Measurements from ENCODE around the gene TRAPPC5. TPM values are rescaled to one million over a fixed set of nuclear protein-coding genes. Genes with fewer than 3 reads are reported as not detected.
A peak's percentile ranks its signal among the peaks of the same experiment; 100 is the strongest.

Gene TRAPPC5
- total RNA-seq, 1 experiment from 2014 or later: 124 TPM

DNA sequence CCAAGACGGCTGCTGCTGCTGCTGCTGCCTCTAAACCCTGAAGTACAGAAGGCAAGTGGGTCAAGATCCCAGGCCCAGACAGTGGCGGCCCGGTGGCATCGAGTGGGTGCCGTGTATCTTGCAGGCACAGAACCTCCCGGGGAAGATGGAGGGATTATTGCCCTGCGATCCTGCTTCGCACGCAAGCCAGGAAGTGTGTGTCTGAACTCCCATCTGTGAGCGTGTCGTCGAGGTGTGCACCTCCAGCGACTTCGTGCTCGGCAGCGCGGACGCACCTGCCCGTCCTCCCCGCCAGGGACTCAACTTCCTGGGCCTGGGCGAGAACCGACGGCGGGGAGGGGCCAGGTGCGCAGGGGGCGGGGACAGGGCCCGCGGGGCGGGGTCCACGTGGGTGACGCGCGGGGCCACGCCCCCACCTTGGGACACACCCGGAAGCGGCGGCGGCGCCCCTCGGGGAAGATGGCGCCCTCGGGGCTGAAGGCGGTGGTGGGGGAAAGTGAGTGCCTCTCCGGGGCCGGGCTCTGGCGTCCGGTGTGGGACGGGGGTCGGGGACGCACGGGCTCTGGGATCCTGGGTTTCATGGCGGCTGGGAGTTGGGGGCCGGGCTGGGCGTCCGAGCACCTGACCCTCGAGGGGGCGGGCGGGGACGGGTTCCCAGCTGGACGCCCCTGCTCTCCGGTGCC lies 43.8 kb upstream of the TRAPPC5 start, which contains the start of gene STXBP2 (continued):
- TF ChIP-seq, protein P1, sequence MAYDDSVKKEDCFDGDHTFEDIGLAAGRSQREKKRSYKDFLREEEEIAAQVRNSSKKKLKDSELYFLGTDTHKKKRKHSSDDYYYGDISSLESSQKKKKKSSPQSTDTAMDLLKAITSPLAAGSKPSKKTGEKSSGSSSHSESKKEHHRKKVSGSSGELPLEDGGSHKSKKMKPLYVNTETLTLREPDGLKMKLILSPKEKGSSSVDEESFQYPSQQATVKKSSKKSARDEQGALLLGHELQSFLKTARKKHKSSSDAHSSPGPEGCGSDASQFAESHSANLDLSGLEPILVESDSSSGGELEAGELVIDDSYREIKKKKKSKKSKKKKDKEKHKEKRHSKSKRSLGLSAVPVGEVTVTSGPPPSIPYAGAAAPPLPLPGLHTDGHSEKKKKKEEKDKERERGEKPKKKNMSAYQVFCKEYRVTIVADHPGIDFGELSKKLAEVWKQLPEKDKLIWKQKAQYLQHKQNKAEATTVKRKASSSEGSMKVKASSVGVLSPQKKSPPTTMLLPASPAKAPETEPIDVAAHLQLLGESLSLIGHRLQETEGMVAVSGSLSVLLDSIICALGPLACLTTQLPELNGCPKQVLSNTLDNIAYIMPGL (CRISPR knock-in tag; IDR thresholded peaks at IDR 0.05): peak; percentile 92
- TF ChIP-seq JAZF1 (CRISPR knock-in tag; IDR thresholded peaks at IDR 0.05): no peak
- peak; percentile 91 for TF ChIP-seq ATF2 (CRISPR knock-in tag; IDR thresholded peaks at IDR 0.05; ENCODE audit: borderline replicate concordance, low read depth)
- TF ChIP-seq ARID4B (CRISPR knock-in tag; IDR thresholded peaks at IDR 0.05; ENCODE audit: borderline replicate concordance): 0 out of 2 replicates have a peak, but pooled peaks have one; percentile 33
- TF ChIP-seq, protein P2, sequence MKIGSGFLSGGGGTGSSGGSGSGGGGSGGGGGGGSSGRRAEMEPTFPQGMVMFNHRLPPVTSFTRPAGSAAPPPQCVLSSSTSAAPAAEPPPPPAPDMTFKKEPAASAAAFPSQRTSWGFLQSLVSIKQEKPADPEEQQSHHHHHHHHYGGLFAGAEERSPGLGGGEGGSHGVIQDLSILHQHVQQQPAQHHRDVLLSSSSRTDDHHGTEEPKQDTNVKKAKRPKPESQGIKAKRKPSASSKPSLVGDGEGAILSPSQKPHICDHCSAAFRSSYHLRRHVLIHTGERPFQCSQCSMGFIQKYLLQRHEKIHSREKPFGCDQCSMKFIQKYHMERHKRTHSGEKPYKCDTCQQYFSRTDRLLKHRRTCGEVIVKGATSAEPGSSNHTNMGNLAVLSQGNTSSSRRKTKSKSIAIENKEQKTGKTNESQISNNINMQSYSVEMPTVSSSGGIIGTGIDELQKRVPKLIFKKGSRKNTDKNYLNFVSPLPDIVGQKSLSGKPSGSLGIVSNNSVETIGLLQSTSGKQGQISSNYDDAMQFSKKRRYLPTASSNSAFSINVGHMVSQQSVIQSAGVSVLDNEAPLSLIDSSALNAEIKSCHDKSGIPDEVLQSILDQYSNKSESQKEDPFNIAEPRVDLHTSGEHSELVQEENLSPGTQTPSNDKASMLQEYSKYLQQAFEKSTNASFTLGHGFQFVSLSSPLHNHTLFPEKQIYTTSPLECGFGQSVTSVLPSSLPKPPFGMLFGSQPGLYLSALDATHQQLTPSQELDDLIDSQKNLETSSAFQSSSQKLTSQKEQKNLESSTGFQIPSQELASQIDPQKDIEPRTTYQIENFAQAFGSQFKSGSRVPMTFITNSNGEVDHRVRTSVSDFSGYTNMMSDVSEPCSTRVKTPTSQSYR (CRISPR knock-in tag; IDR thresholded peaks at IDR 0.05): peak; percentile 97
- peak; percentile 73; the same call in 1 of the 2 replicates for TF ChIP-seq ZNF121 (CRISPR knock-in tag; IDR thresholded peaks at IDR 0.05)
- no peak for TF ChIP-seq EMX1 (CRISPR knock-in tag; IDR thresholded peaks at IDR 0.05)
- TF ChIP-seq CREB1 (CRISPR knock-in tag; IDR thresholded peaks at IDR 0.05): peak; percentile 96
- TF ChIP-seq GTF2I (CRISPR knock-in tag; conservative IDR thresholded peaks at IDR 0.05): no peak
- TF ChIP-seq, protein P3, sequence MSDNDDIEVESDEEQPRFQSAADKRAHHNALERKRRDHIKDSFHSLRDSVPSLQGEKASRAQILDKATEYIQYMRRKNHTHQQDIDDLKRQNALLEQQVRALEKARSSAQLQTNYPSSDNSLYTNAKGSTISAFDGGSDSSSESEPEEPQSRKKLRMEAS (CRISPR knock-in tag; IDR thresholded peaks at IDR 0.05): peak; percentile 100
- TF ChIP-seq PRDM15 (CRISPR knock-in tag; IDR thresholded peaks at IDR 0.05): peak; percentile 62
- peak; percentile 98 for TF ChIP-seq FOXP1 (CRISPR knock-in tag; IDR thresholded peaks at IDR 0.05; ENCODE audit: borderline replicate concordance)
- peak; percentile 79 for TF ChIP-seq ZNF317 (CRISPR knock-in tag; IDR thresholded peaks at IDR 0.05; ENCODE audit: borderline replicate concordance, low read depth)
- peak; percentile 97 for TF ChIP-seq SMAD3 (CRISPR knock-in tag; IDR thresholded peaks at IDR 0.05; ENCODE audit: borderline replicate concordance)
- no peak for TF ChIP-seq ZNF416 (CRISPR knock-in tag; IDR thresholded peaks at IDR 0.05)
- TF ChIP-seq SP1 (CRISPR knock-in tag; conservative IDR thresholded peaks at IDR 0.05): peak; percentile 89
- TF ChIP-seq MYBL2 (CRISPR knock-in tag; IDR thresholded peaks at IDR 0.05): peak; percentile 96
- peak; percentile 76 for TF ChIP-seq ZNF263 (CRISPR knock-in tag; IDR thresholded peaks at IDR 0.05; ENCODE audit: low read depth)
- peak; percentile 80 for TF ChIP-seq NR2C2 (CRISPR knock-in tag; IDR thresholded peaks at IDR 0.05)
- TF ChIP-seq ZBTB21 (CRISPR knock-in tag; IDR thresholded peaks at IDR 0.05; ENCODE audit: borderline replicate concordance): peak; percentile 92; the same call in 1 of the 2 replicates
- TF ChIP-seq, protein P4, sequence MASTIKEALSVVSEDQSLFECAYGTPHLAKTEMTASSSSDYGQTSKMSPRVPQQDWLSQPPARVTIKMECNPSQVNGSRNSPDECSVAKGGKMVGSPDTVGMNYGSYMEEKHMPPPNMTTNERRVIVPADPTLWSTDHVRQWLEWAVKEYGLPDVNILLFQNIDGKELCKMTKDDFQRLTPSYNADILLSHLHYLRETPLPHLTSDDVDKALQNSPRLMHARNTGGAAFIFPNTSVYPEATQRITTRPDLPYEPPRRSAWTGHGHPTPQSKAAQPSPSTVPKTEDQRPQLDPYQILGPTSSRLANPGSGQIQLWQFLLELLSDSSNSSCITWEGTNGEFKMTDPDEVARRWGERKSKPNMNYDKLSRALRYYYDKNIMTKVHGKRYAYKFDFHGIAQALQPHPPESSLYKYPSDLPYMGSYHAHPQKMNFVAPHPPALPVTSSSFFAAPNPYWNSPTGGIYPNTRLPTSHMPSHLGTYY (CRISPR knock-in tag; IDR thresholded peaks at IDR 0.05): no peak
- TF ChIP-seq OVOL2 (CRISPR knock-in tag; IDR thresholded peaks at IDR 0.05; ENCODE audit: borderline replicate concordance): no peak
- TF ChIP-seq RELA (CRISPR knock-in tag; IDR thresholded peaks at IDR 0.05; ENCODE audit: borderline replicate concordance): peak; percentile 96; the same call in 1 of the 2 replicates
